GM18505 (cell line): ENCODE measurements around the gene SSH2.

Source experiments
- ATAC-seq: cut with Tn5 transposase; IDR thresholded peaks from one replicate; pipeline ENCODE4 v1.9.1; 2021; ENCODE audit not compliant: unreplicated experiment
- POLR2A ChIP-seq: IDR thresholded peaks from 4 replicates; pipeline ENCODE4 v1.6.1; 2011; ENCODE audit warnings: borderline replicate concordance; ENCODE audit not compliant: insufficient read depth, insufficient read length; ENCODE audit errors: extremely low read depth

Gene SSH2

GRCh38 chr17:29590411-29591145 lies 339.4 kb downstream of the SSH2 start:
- ATAC-seq = no peak
- no peak for TF ChIP-seq POLR2A

- ATAC-seq = peak; percentile 68
Observed at GRCh38 chr17:29589524-29590410, 340.3 kb downstream of the SSH2 start, which contains the start of gene GIT1. Gene GIT1, minus strand, starts transcription at chr17:29589648. Its CDS starts 270 bp downstream, at chr17:29589378.

GRCh38 chr17:29588562-29589411 lies 341.2 kb downstream of the SSH2 start:
- no peak for TF ChIP-seq POLR2A
- ATAC-seq = peak; percentile 20

More at GRCh38 chr17:29589524-29590410, 340.3 kb downstream of the SSH2 start, which contains the start of gene GIT1:
- TF ChIP-seq POLR2A = peak; percentile 67

GRCh38 chr17:29588017-29588561 lies 341.9 kb downstream of the SSH2 start:
- ATAC-seq = no peak
- no peak for TF ChIP-seq POLR2A

- no peak for TF ChIP-seq POLR2A
- ATAC-seq = no peak
Observed at GRCh38 chr17:29587591-29587990, 342.4 kb downstream of the SSH2 start.

- no peak for TF ChIP-seq POLR2A
- no peak for ATAC-seq
Observed at GRCh38 chr17:29586676-29587469, 343.2 kb downstream of the SSH2 start.

GRCh38 chr17:29585080-29585751 lies 344.8 kb downstream of the SSH2 start:
- no peak for ATAC-seq
- TF ChIP-seq POLR2A = no peak

- TF ChIP-seq POLR2A = no peak
- no peak for ATAC-seq
Observed at GRCh38 chr17:29584452-29585079, 345.5 kb downstream of the SSH2 start.

- TF ChIP-seq POLR2A = no peak
- no peak for ATAC-seq
Observed at GRCh38 chr17:29583324-29584248, 346.4 kb downstream of the SSH2 start.

GRCh38 chr17:29582772-29583171 lies 347.3 kb downstream of the SSH2 start:
- no peak for ATAC-seq
- no peak for TF ChIP-seq POLR2A
